CD4-positive, alpha-beta T cell treated with Interferon gamma for 1 hour (primary cell): Measurements from ENCODE around the gene TLCD1.
"Not testable (repeated sequence)": the region's sequence is repeated elsewhere in the genome, so short reads cannot be mapped to it uniquely, and the experiment has no call there.

Experiments used
- DNase-seq: peaks from one replicate; pipeline ENCODE4 v3.0.0-alpha.2; 2020

TLCD1 gene

DNA sequence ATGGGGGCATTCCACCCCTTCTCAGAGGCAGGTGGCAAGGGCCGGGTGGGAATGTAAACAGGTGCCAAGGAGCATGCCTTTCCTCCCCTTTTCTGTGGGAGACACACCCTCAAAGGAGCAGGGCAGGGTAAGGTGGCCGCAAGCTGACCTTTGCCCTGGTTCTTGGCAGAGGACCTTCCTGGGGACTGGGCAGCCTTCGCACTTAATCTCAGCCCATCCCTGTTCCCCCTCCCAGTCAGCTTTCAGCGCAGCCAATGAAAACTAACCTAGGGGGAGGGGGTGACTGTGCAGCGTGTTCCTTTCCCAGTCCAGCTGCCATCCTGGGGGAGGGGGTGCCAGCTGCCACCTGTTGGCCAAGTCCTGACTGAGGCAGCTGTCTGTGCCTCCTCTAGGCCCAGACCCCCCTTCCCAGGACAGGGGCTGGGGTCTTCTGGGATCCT is 20.6 kb upstream of the TLCD1 start:
- DNase-seq = no peak

DNA sequence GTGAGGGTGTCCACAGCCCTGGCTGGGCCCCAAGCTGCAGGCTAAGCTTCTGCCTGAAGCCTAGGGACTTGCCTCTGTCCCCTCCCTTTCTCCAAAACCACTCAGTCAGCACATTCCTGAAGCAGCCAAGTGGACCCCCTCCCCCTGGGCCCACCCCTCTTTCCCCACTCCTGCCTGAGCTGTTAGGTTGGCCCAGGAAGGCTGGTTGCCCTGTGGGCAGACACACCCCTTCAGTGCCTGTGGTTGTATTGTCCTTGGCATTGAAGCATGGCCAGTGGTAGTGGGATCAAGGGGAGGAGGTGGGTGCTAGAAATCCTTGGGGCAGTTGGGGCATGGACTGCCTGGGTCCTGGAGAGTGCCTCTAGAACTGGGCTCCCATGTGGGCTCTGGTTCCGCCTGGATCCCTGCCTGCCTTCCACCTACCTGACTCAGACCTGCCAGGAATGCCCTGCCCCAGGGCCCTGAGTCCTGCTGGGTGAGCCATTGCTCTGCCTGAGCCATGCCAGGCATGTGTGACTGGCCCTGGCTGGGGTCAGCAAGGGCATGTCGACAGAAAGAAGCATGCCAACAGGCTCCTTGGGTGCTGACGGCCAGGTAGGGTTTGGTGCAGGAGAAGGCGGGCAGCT is 19.9 kb upstream of the TLCD1 start:
- no peak for DNase-seq

DNA sequence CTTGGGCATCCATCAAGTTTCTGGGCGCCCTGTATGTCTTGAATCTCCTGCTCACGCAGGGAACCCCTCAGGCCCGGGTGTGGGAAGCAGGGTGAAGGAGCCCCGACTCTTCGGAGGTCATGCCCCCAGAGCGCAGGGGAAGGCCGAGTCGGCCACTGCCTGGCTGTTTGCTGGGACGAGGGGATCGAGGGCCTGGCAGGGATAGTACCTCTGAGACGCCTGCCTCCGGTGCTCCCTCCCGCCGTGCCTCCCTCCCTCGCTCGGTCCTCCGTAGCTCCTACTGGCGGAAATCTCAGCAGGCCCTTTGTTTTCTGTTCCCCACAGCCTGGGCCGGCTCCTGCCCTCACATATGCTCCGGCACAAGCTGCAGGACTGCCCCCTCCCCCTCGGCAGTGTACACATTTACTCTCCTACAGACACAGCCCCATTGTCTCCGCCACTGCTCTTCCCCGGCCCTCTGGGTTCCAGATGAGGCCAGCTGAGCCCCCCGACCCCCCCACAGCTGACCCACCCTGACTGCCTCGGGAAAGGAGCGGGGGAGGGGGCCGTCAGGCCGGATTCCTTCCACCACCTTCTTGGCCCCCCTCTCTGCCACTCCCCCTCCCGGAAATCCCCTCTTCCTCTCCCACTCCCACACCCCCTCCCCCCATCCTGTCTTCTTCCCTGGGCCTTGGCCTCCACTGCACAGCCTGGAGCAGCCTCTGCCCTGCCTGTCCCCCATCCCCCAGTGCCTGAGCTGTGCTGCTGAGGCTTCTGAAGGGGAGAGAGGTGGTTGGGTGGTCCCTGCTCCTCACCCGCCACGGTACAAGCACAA is 19.1 kb upstream of the TLCD1 start:
- peak; percentile 34 for DNase-seq

DNA sequence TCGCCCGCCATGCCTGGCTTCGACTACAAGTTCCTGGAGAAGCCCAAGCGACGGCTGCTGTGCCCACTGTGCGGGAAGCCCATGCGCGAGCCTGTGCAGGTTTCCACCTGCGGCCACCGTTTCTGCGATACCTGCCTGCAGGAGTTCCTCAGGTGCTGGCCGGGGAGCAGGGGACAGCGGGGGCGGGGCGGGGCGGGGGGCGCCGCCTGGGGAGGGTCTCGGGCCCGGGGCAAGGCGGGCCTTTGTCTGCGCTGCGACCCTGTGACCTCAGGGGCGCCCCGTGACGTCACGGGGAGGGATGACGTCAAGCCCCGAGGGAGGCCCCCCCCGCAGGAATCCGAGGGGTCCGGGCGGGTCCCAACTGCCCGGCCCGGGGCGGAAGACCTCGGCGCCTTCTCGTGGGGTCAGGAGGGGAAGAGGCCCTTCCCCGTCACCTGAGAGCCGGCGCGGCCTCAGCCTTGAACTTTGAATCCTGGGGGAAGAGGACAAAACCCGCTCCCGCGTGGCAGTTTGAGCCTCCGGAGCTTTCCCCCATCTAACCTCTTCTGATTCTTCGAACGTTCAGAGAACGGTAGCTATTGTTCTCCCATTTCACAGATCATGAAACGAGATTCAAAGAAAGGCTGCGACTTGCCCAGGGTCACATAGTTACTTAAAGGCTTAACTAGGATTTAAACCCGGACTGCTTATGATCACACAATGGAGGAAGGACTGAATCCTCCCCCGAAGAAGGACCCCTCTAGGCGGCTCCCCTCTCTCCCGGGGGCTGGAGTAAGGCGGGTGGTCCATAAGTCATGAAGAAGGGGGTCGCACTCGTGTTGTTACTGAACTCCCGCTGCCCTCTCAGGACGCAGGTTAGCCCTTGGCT is 18.3 kb upstream of the TLCD1 start:
- DNase-seq = peak; percentile 68

DNA sequence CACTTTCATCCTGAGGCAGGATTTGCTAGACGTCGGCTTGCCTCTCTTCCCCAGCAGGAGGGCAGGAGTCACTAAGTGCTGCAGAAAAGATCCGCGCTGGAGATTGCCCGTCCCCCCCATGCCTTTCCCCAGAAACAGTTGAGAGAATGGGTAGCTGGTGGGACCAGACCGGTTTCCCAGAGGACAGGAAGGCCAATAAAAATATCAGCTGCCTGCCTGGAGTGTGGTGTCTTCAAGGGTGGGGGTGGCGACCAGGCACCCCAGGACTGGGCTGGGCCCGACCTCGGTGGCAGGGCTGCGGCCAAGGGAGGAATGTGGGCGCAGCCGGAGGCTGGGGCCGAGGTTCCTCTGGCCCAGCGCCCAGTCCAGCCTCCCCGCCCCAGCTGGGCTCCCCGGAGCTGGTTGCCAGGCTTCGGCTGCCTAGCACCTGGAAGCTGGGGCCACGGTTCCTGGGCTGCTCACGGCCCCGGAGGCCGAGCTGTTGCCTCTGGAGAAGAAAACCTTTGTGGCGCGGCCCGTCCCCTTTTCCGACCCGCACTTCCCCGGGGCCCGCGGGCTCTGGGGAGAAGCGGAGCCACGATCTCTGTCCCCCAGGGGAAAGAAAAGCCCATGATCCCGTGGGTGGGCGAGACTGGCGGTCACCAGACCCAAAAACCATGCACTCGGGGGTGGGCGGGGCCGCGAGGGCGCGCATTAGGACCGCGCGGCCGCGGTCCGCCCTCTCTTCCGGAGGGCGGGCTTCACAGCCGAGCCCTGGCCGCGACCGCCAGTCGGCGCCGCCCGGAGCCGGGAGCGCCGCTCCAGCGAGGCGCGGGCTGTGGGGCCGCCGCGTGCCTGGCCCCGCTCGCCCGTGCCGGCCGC is 17.4 kb upstream of the TLCD1 start, which contains the start of gene TRAF4:
Gene TRAF4, plus strand, starts transcription at position 769 of the 861 bp plus-strand sequence. CDS start 102 bp downstream, outside the sequence.
- DNase-seq = peak; percentile 80

DNA sequence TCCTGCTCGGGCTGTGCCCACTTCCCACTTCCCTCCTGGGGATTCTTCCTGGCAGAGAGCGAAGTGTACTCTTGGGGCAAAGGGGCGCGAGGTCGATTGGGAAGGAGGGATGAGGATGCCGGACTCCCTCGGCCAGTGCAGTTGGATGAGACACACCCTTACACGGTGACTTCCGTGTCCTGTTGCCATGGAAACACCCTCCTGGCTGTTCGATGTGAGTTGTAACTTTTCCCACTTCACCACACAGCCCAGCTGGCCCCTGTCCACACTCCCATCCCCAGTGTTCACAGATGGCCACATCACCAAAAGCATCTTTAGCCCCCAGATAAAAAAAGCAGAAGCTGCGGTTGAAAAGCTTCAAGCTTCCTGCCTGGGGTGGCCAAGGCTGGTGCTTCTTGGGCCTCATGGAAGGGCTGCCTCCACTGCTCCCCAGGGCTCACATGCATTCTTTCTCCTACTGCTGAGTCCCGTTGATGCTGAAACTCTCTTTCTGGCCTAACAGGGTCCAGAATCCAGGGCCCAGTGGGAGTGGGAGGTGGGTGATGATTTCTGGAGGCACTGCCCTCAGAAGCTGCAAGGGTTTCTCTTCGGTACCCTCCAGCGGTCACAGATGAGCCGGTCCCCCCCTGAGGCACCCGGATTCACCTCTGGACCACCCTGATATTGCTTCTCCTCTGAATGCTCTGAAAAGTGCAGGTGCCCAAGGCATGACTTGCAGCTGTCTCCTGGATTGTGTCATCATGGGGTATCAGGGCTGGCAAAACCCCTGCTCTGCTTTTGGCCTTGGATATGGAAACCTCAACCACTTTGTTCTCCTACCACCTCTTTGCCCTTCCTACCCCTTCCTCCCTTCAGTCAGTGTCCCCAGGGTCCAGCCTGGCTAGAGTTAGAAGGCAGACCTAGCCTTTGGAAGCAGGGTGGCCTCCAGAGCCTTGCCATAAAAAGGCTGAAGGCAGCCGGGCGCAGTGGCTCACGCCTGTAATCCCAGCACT is 15.6 kb upstream of the TLCD1 start:
- DNase-seq = peak; percentile 52

DNA sequence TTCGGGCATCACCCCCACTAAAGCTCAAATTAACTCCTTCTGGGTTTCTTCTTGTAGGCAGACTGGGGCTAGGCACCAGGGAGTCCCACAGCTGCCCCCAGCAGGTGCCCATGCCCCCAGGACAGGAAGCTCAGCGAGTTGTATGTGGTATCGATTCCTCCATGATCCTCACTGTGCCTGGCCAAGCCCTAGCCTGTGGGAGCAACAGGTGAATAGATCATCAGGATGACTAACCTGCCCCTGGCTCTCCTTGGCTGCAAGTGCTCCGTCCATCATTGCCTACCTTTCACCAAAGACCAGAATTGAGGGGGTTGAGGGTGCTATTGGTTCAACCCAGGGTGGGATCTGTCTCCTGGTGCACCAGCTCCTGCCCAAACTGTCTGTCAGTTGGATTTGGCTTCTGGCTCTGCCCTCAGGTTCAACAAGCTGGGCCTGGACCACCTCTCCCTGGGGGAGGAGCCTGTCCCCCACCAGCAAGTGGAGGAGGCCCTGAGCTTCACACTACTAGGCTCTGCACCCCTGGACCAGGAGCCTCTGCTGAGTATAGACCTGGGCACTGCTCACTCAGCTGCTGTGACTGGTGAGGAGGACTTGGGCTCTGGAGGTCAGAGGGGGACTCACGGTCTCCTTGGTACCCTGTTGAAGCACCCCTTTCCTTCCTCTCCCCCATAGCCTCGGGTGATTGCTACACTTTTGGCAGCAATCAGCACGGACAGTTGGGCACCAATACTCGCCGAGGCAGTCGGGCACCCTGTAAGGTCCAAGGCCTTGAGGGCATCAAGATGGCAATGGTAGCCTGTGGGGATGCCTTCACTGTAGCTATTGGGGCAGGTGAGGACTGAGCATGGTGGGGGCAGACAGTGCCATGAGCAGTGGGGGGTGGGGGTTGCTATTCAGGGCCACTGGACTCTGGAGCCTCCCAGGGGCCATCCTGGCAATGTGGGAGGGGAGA is 14.6 kb upstream of the TLCD1 start:
- DNase-seq = no peak

DNA sequence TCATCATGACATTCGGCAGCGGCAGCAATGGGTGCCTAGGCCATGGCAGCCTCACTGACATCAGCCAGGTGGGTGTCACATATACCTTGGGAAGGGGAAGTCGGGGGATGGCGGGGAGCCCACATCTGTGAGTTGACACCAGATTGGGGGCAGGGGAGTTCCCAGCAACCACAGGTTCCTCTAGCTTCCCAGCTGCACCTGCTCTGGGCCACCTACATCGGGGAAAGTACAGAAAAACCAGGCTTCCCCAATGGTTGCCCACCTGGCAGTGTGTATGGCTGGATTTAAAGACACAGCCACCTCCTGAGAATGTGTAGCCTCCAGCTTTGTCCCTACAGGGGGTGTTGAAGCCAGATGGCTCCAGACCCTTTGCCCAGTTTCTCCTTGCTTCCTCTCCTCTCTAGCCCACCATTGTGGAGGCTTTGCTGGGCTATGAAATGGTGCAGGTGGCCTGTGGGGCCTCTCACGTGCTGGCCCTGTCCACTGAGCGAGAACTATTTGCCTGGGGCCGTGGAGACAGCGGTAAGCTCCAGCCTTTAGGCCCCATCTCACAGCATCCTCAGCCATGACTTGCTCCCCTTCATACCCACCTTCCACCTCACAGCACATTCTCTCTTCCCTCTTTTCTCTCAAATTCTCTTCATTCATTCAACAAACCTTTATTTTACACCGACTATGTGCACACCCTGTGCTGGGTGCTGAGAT is 12.8 kb upstream of the TLCD1 start:
- DNase-seq = peak; percentile 85

DNA sequence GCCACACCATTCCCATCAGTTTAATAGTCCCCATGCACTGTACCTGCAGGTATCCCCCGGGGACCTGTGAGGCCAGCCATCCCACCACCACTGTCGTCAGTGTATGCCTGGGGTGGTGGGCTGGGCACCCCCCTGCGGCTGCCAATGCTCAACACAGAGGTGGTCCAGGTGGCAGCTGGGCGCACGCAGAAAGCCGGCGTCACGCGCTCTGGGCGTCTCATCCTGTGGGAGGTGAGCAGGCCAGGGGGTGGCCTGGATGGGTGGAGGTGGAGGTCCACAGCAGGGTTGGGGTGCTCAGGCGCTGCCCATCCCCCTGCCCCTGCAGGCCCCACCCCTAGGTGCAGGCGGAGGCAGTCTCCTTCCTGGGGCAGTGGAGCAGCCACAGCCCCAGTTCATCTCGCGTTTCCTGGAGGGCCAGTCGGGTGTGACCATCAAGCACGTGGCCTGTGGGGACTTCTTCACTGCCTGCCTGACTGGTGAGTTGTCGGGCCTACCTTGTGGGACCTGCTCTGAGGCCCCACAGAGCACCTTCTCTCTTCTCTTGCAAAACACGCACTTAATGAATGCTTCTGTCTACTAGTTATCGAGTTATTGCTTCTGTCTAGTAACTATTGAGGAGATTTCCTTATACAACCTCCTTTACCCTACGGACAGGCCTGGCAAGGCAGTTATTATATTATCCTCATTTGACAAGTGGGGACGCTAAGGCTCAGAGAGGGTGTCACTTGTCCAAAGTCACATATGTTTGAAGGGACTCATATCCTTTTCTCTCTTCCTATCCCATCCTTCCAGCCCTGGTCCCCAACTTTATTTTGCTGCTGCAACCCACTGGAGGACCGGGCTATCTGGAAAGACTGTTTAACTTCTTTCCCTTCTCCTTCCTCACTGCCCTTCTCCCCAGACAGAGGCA is 12.0 kb upstream of the TLCD1 start:
- DNase-seq = peak; percentile 82

DNA sequence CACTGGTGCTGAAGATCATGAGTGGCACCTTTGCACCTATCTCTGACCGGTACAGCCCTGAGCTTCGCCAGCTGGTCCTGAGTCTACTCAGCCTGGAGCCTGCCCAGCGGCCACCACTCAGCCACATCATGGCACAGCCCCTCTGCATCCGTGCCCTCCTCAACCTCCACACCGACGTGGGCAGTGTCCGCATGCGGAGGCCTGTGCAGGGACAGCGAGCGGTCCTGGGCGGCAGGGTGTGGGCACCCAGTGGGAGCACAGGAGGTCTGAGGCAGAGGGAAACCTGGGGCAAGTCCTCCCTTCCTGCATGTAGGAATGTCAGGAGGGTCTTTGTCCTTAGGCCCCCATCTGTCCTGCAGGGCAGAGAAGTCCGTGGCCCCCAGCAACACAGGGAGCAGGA is 11.3 kb upstream of the TLCD1 start:
- DNase-seq = no peak

DNA sequence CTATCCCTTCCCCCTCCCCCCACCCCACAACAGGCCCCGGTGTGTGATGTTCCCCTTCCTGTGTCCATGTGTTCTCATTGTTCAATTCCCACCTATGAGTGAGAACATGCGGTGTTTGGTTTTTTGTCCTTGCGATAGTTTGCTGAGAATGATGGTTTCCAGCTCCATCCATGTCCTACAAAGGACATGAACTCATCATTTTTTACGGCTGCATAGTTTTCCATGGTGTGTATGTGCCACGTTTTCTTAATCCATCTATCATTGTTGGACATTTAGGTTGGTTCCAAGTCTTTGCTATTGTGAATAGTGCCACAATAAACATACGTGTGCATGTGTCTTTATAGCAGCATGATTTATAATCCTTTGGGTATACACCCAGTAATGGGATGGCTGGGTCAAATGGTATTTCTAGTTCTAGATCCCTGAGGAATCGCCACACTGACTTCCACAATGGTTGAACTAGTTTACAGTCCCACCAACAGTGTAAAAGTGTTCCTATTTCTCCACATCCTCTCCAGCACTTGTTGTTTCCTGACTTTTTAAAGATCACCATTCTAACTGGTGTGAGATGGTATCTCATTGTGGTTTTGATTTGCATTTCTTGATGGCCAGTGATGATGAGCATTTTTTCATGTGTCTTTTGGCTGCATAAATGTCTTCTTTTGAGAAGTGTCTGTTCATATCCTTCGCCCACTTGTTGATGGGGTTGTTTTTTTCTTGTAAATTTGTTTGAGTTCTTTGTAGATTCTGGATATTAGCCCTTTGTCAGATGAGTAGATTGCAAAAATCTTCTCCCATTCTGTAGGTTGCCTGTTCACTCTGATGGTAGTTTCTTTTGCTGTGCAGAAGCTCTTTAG is 10.1 kb upstream of the TLCD1 start:
- not testable (repeated sequence) for DNase-seq

DNA sequence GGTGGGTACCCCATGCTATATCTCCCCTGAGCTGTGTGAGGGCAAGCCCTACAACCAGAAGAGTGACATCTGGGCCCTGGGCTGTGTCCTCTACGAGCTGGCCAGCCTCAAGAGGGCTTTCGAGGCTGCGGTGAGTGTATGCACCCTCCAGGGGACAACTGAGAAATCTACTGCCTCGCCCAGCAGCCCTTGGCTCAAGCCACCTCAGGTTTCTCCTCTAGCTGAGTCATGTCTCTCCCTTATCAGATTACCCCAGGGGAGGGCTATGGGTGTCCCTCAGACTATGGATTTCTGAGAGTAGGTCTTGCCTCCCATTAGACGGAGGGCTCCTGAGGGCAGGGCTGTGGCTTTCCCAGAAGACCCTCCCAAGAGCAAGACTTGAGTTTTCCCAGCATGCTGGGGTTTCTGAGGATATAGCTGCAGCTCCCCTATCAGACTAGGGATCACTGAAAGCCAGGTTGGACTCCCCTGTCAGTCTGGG is 9.2 kb upstream of the TLCD1 start:
- no peak for DNase-seq

DNA sequence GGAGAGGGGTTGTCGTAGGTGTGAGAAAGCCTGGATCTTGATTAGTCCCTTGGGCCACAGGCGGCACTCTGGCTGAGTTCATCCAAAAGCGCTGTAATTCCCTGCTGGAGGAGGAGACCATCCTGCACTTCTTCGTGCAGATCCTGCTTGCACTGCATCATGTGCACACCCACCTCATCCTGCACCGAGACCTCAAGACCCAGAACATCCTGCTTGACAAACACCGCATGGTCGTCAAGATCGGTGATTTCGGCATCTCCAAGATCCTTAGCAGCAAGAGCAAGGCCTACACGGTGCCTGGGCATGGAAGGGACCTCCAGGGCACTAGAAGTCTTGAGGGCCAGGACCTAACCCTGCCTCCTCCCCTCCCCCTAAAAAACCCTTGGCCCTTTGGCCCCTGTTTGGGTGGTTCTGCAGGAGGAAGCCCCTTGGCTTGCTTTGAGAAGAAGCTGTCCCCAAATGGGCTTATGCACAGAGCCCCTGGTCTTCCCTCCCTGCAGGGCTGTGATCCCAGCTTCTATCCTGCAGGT is 8.7 kb upstream of the TLCD1 start:
- DNase-seq = no peak

DNA sequence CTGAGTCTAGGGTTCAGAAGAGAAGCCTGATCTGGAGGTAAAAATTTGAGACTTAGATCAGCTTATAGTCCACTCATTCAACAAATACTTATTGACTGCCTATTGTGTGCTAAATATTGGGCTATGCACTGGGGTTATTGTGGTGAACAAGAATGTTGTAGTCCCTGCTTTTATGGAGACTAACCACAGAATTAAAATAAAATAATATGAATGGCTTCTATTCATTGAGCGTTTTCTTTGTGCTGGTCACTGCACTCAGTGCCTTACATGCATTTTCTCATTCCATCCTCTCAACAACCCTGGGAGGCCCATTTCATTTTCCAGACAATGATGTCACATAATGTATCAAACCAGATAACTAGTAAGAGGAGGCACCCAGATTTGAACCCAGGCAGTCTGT is 7.3 kb upstream of the TLCD1 start:
- no peak for DNase-seq

DNA sequence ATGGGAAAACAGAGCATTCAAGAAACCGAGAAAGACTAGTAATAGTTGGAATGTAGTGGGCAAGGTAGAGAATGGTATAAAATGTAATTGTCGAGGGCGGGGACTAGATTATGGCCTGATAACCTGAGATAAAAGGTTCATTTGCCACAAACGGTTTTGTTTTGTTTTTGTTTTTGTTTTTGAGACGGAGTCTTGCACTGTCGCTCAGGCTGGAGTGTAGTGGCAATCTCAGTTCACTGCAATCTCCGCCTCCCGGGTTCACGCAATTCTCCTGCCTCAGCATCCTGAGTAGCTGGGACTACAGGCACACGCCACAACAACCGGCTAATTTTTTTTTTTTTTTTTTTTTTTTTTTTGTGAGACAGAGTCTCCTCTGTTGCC is 3.9 kb upstream of the TLCD1 start:
- DNase-seq = no peak

DNA sequence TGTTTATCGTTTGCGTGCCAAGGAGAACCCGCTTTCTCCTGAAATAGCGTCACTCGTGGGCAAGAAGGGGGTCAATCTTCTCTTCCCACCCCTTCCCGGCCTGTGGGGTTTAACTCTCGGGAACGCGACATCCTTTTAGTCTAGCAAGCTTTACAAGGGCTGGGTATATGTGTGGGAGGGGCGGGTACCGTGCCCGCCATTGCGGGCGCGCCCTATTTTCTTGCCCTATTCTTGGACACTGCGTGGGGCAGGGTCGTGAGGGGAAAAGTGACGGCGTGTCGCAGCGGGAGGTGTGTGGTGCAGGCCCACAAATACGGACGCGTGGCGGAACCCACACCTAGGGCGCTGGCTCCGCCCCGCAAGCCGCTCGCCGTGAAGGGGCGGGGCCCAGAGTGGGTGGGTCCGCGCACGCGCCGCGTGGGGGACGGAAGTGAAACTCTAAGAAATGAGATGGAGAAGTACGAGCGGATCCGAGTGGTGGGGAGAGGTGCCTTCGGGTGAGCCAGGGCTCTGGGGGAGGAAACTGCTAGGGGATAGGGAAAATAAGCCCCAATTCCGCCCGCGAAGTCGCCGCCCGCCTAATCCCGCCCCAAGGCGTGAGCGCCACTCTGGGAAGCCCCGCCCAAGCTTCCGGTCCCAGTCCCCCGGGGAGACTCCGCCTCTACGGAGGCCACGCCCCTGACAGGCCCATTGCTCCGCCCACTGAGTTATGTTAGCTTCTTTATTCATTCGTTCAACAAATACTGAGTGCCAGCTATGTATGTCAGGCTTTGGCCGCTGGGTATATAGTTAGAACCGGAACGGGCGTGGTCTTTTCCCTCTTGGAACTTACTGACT is 2.5 kb upstream of the TLCD1 start, which contains the start of gene NEK8:
Gene NEK8, plus strand, starts transcription at position 425 of the 837 bp plus-strand sequence. Its CDS starts 26 bp downstream, at position 451.
- DNase-seq = peak; percentile 94
